Measurements from ENCODE around the gene EEFSEC.

Gene EEFSEC

DNA sequence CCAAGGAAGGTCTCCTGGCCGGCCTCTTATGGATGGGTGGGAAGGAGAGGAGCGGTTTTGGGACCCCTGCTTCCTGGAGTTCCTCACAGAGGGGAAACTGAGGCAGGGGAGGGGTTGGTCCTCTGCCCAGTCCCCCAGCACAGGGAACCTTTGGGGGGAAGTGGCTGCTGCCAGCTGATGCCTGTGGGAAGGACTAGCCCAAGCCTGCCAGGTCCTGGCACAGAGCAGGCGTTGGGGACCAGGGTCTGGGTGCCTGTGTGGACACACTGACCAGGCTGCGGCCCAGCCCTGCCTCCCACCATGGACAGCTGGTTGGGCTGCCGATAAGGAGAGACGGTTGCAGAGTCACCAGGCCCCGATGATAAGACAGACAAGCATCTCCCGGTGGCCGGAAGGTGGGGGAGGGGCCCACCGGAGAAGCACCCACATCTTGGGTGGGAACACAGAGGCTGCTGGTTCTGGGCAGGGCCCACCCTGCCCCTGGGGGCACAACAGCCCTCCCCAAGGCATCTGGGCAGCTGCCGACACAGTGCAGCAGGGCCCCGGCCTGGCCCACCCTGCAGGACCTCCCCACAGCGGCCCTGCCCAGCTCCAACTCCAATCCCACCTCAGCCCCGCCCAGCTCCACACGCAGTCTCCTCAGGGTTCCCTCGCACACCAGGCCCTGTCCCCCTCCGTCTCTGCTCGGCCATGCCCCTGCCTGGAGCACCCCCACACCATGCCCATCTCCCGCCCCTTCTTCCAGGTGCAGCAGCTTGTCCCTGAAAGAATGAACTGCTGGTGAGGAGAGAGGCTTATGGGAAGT, 262.7 kb downstream of the EEFSEC start:
- TF ChIP-seq MYC (IDR thresholded peaks at IDR 0.05; ENCODE audit: low read depth, low read length) (no peak), CTCF (IDR thresholded peaks at IDR 0.05; ENCODE audit: low read depth, low read length) (no peak), POLR2A (IDR thresholded peaks at IDR 0.05; ENCODE audit: extremely low read depth, insufficient read length) (no peak)
- TF ChIP-seq, protein P1, sequence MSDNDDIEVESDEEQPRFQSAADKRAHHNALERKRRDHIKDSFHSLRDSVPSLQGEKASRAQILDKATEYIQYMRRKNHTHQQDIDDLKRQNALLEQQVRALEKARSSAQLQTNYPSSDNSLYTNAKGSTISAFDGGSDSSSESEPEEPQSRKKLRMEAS (IDR thresholded peaks at IDR 0.05; ENCODE audit: low read depth, low read length) = no peak
- DNase-seq (ENCODE audit: low read depth) = peak; percentile 19
- no peak overlapping the region for H3K4me3 ChIP-seq (ENCODE audit: low read depth, low read length)

DNA sequence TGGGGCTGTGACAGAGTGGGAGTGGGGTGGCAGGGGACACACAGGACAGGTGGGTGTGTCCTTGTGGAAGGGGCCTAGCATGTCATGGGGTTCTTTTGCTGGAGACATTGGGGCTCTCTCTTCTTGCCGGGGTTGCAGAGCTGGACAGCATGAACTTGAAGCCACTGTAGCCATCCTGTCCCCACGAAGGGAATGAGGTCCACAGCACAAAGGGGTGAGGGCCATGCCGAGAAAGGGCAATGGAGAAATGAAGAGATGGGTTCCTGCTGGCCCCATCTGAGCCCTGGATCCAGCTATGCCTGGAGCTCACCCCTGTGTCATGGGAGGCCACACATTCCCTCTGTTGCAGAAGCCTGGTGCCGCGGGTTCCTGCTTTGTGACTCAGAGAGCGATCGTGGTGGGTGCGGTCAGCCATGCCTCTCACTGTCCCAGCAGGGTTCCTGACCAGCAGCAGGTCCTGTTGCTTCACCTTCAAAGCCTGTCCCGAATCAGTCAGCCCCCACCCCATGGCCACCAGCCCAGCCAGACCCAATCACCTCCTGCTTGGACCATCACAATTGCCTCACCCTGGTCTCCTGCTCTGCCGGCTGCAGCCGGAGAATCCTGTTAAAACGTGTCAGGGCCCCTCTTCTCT, 263.4 kb downstream of the EEFSEC start:
- H3K4me3 ChIP-seq (ENCODE audit: low read depth, low read length) = no peak overlapping the region
- peak; percentile 96 for TF ChIP-seq MYC (IDR thresholded peaks at IDR 0.05; ENCODE audit: low read depth, low read length)
- TF ChIP-seq, protein P1 (IDR thresholded peaks at IDR 0.05; ENCODE audit: low read depth, low read length) = peak; percentile 86
- no peak for TF ChIP-seq CTCF (IDR thresholded peaks at IDR 0.05; ENCODE audit: low read depth, low read length)
- TF ChIP-seq POLR2A (IDR thresholded peaks at IDR 0.05; ENCODE audit: extremely low read depth, insufficient read length) = no peak
- peak; percentile 99 for DNase-seq (ENCODE audit: low read depth)

DNA sequence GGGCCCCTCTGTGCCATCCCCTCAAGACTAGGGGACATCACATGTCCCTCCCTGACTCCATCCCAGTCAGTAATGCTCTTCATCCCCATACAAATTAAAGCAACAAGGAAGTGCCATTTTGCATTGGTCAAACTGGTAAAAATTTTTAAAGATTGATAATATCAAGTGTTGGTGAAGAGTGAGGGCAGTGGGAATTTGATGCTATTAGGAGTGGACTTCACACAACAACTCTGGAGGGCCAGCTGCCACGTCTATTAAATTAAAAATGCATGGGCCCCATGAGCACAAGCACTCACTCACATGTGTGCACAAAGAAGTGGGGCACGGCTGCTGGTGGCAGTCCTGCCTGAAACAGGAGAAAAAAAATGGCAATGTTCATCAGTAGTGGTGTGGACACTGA, 265.6 kb downstream of the EEFSEC start:
- no peak for DNase-seq (ENCODE audit: low read depth)
- no peak overlapping the region for H3K4me3 ChIP-seq (ENCODE audit: low read depth, low read length)
- no peak for TF ChIP-seq CTCF (IDR thresholded peaks at IDR 0.05; ENCODE audit: low read depth, low read length)
- no peak for TF ChIP-seq MYC (IDR thresholded peaks at IDR 0.05; ENCODE audit: low read depth, low read length)
- TF ChIP-seq, protein P1 (IDR thresholded peaks at IDR 0.05; ENCODE audit: low read depth, low read length) = no peak
- no peak for TF ChIP-seq POLR2A (IDR thresholded peaks at IDR 0.05; ENCODE audit: extremely low read depth, insufficient read length)

DNA sequence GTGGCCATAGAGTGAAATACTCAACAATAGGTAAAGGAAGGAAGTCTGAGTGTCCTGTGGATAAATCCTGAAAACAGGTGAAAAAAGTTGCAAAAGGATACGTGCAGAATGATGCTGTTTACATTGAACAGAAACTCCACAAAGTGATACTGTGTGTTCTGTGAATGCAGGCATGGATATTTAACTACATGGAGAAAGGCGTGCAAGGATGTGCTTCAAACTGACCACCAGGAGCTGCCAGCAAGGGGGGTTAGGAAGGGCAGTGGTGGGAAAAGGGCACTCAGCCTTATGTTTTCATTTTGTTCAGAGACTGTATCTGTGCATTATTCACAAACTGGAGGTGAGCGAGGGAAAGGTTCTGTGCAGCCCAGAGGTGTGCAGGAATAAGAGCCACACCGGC, 266.0 kb downstream of the EEFSEC start:
- DNase-seq (ENCODE audit: low read depth) = no peak
- no peak overlapping the region for H3K4me3 ChIP-seq (ENCODE audit: low read depth, low read length)
- no peak for TF ChIP-seq MYC (IDR thresholded peaks at IDR 0.05; ENCODE audit: low read depth, low read length)
- TF ChIP-seq CTCF (IDR thresholded peaks at IDR 0.05; ENCODE audit: low read depth, low read length) = no peak
- no peak for TF ChIP-seq POLR2A (IDR thresholded peaks at IDR 0.05; ENCODE audit: extremely low read depth, insufficient read length)
- TF ChIP-seq, protein P1 (IDR thresholded peaks at IDR 0.05; ENCODE audit: low read depth, low read length) = no peak

DNA sequence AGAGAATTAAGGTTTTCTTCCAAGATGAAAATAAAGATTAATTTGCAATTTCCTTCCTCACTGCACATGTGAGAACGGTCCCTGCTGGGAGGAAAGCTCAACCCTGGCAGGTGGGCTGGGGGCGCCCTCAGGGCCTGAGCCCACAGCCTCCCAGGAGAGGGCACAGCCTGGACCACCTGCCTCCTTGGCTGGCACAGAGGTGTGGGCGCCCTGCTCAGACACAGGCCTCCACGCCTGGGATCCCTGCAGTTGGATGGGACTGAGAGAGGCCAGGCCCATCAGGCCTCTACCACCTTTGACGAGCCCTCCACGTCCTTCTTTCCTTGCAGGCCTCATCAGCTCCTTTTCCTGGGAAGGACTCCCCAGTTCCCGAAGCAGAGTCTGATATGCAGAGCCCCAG, 267.0 kb downstream of the EEFSEC start:
- DNase-seq (ENCODE audit: low read depth) = no peak
- H3K4me3 ChIP-seq (ENCODE audit: low read depth, low read length) = no peak overlapping the region
- TF ChIP-seq MYC (IDR thresholded peaks at IDR 0.05; ENCODE audit: low read depth, low read length) (no peak), CTCF (IDR thresholded peaks at IDR 0.05; ENCODE audit: low read depth, low read length) (no peak), POLR2A (IDR thresholded peaks at IDR 0.05; ENCODE audit: extremely low read depth, insufficient read length) (no peak)
- TF ChIP-seq, protein P1 (IDR thresholded peaks at IDR 0.05; ENCODE audit: low read depth, low read length) = no peak

Data from NB4 (cell line).